Muscle of back (tissue), 11 donors: ENCODE measurements around the gene ABLIM3. TPM values are rescaled to one million over a fixed set of nuclear protein-coding genes. Genes with fewer than 3 reads are reported as not detected.
A peak's percentile ranks its signal among the peaks of the same experiment; 100 is the strongest.

Experiments
- DNase-seq, 3 donors: peaks; one replicate each; pipeline versions ENCODE4 v3.0.0 to v3.0.0-alpha.2; 2013
- polyA plus RNA-seq, 10 donors: library from polyadenylated mRNA; unstranded; fragments of 120-200 nt; gene quantifications; one replicate each; pipeline ENCODE4 v1.2.1, GENCODE V29; 2013; ENCODE audit not compliant: insufficient read length in 10 of 10

The ABLIM3 gene
- polyA plus RNA-seq, 10 donors: 57.2 to 111 (median 84.3) TPM

- no peak for DNase-seq
Measured at GRCh38 chr5:149132474-149132873, 8.8 kb upstream of the ABLIM3 start.

GRCh38 chr5:149133795-149134777, 7.2 kb upstream of the ABLIM3 start:
- peak in 1 of 3 donors; percentile 48 for DNase-seq

DNA sequence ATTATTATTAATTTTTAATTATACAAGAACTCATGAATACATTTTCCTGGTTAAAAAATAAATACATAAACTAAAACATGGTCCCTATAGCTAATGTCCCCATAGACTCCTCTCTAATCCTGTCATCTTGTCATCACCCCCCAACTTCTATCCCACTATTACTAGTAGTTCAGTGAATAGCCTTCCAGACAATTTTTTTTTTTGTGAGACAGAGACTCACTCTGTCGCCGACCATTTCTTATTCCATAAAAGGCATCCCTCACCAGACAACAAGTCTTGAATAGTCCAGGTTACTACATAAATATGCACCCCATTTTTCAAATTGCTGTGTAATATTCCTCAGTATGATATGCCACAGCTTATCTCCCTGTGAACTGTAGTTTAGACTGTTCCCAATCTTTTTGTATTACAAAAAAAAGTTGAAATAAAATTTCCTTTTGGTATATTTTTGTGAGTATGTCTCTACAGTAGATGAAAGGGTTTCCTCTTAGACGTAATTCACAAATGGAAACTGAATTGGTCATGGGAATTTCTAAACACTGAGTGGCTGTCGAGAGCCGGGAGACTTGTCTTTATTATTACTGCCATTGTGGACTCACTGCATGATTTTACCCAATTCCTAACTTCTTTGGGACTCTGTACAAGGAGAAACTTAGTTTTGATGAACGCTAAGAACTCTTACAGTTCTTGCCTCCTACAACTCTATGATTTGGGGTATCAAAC, 6.4 kb upstream of the ABLIM3 start:
- DNase-seq: no peak

GRCh38 chr5:149135536-149136201, 5.6 kb upstream of the ABLIM3 start:
- DNase-seq: peak in 1 of 3 donors; percentile 30

DNA sequence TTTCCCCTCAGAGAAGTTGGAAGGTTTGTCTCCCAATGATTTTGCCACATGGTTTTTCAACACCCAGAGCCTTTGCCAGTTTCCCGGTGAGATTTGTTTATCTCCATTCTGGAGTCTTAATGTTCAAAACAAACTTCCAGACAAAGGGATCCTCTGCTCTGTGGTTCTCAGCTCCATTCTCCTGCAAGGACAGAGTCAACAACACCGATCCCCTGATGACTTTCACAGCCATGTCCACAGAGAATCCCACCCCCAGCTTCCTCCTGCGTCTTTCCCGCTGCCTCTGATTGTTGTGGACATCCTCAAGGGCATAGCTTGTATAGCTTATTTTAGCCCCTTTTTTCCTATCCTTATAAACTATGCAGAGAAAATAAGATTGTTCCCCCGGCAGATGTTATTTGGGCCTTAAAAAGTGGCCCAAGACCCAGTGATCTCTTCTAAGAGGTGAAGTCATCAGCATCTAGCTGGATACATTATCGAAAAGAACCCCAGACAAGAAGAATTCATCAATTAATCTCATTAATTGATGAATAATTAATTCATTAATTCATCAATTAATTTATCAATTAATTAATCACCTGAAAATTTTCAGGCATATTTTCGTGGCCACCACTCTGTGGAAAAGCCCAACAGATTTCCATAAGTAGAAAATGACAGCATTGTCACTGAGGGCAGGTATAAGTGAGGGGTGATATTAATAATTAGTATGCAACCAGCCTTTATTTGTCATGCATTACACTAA, 2.9 kb upstream of the ABLIM3 start:
- DNase-seq: no peak

- DNase-seq: no peak
Measured at GRCh38 chr5:149140197-149141002, 893 bp upstream of the ABLIM3 start.

- peak in 2 of 3 donors; percentile 24 to 28 for DNase-seq
Measured at GRCh38 chr5:149141957-149142851, 911 bp downstream of the ABLIM3 start.

- peak in 1 of 3 donors; percentile 43 for DNase-seq
Measured at GRCh38 chr5:149143470-149143869, 2.2 kb downstream of the ABLIM3 start.

GRCh38 chr5:149144637-149145036, 3.3 kb downstream of the ABLIM3 start:
- DNase-seq: no peak

DNA sequence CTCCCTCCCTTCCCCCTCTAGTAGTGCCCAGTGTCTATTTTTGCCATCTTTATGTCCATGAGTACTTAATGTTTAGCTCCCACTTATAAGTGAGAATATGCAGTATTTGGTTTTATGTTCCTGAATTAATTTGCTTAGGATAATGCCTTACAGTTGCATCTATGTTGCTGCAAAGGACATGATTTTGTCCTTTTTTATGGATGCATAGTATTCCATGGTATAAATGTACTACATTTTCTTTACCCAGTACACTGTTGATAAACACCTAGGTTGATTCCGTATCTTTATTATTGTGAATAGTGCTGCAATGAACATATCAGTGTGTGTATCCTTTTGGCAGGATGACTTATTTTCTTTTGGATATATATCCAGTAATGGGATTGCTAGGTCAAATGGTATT, 3.8 kb downstream of the ABLIM3 start:
- DNase-seq: no peak

DNA sequence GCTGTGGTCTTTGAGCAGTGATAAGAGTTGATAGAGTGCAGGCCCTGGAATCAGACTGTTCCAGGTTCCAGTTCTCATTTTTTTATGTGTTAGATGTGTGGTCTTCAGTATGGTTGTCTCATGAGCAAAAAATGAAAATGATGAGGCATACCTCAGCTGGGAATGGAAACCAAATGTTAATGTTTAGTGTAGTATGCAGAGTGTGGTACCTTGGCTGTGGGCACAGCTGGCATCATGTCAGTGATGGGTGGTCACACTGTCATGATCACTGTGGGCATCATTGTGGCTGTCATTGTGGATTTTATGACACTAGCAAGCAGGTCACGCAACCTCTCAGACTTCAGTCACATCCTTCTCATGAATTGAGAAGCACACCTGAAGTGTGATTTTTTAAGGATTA, 6.4 kb downstream of the ABLIM3 start:
- no peak for DNase-seq

- DNase-seq: no peak
Measured at GRCh38 chr5:149149942-149150341, 8.6 kb downstream of the ABLIM3 start.

DNA sequence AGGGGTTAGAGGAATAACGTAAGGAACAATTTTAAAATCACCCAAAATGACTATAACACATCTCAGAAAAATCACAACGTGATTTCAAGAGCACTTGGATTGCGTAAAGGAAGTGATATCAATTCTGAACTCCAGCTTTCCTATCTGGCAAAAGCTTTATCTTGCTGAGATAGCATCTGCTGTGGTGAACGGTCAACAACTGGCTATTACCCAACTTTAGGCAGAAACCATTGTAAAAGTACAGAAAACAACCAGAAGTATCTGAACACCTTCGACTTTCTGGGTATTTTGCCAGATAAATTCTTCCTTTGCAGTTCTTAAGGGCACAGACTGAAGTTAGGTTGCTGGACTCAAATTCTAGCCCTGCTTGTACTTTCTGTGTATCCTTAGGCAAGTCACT, 9.2 kb downstream of the ABLIM3 start:
- DNase-seq: no peak

DNA sequence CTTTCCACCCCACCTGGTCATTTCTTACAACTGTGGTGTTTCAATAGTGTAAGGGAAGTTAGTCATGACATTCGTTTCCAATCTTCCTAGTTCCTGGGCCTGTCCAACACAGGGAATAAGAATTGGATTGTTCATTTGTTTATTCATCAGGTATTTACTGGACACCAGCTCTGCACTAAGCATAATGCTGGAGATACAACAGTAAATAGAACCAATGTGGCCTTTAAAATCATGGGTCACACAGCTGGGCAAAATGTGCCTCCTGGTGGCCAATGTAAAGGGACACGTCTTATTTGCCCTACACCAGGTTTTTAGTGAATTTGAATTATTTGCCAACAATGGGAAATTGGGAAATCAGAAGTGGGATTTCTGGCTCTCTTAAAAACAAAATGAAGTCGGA, 10.4 kb downstream of the ABLIM3 start:
- DNase-seq: no peak

GRCh38 chr5:149152317-149152746, 11.0 kb downstream of the ABLIM3 start:
- DNase-seq: no peak

GRCh38 chr5:149153193-149153750, 12.0 kb downstream of the ABLIM3 start:
- DNase-seq: no peak

GRCh38 chr5:149153751-149154610, 12.7 kb downstream of the ABLIM3 start:
- peak; percentile 28 to 66 (median 41) for DNase-seq

DNA sequence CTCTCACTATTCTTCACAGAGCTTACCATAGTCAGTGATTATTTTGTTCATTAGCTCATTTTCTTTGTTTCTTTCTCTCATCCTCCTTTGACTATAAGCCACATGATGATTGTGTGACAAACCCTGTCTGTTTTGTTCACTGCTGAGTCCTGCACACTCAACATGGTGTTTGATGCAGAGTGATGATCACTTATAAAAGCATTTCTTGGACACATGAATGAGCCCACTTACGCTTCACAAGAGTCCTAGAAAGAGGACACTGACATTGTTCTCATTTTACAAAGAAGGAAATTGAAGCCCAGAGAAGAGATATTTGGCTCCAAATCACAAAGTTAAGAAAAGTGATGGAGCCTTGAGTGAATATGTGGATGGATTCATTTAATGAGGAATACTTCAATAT, 13.4 kb downstream of the ABLIM3 start:
- no peak for DNase-seq
